Ramos (cell line): ENCODE data around the gene JAKMIP1.

Experiments used
- in situ Hi-C: fragments of 300-500 bp; cut with MboI; formaldehyde crosslinking; loops from one replicate; pipeline ENCODE4 v1.14.3; 2022; ENCODE audit warnings: low sequenced_read_pairs; ENCODE audit not compliant: unreplicated experiment

Gene JAKMIP1

GRCh38 chr4:6107886-6108285, 92.5 kb downstream of the JAKMIP1 start:
- in situ Hi-C loops: no loop called here

GRCh38 chr4:6107114-6107791, 93.1 kb downstream of the JAKMIP1 start:
- in situ Hi-C loops: no loop called here

DNA sequence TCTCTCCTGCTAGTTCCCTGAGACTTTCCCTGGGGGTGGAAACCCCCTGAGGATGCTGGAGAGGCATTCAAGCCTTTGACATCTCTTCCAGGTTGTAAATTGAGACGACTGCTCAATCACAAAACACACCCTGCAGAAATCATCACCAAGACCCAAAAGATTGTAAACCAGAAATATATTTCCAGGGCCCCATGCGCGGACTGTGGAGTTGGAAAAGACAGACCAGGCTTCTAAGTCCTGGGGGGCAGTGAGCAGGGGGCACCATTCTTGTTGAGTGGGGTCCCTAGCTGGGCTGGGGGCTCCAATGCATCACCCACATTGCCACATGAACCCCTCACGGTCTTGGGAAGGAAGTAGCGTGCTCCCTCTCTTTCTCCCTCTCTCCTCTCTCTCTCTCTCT, 94.2 kb downstream of the JAKMIP1 start:
- in situ Hi-C loops: no loop called here

DNA sequence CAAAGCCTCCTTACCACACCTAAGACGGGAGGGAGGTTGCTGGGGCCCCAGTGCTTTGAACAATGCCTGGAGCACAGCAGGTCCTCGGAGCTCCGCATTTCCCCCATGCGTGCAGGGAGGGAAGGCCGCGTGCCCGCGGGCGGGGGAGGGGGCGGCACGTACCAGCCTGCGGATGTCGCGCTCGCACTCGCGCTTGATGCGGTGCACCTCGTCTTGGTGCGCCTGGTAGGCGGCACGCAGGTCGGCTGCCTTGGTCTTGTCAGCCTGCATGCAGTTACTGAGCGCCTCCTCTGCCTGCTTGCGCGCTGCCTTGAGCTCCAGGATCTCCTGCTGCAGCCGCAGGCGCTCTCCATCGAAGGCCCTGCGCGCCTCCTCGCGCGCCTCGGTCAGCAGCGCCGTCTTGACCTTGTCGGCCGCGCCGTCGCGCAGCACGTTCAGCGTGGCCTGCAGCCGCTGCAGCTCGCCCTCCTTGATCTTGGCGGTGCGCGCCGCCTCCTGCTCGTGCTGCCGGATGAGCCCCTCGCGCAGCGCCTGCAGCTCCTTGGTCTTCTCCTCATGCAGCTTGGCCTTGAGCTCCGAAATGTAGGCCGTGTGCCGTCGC, 94.9 kb downstream of the JAKMIP1 start:
- in situ Hi-C loops: no loop called here

GRCh38 chr4:6104541-6105130, 95.7 kb downstream of the JAKMIP1 start:
- in situ Hi-C loops: no loop called here

GRCh38 chr4:6097581-6097980, 102.8 kb downstream of the JAKMIP1 start:
- in situ Hi-C loops: no loop called here

- in situ Hi-C loops: no loop called here
These were observed 104.5 kb downstream of the JAKMIP1 start for GRCh38 chr4:6095897-6096296.

GRCh38 chr4:6095023-6095752, 105.2 kb downstream of the JAKMIP1 start:
- in situ Hi-C loops: no loop called here

DNA sequence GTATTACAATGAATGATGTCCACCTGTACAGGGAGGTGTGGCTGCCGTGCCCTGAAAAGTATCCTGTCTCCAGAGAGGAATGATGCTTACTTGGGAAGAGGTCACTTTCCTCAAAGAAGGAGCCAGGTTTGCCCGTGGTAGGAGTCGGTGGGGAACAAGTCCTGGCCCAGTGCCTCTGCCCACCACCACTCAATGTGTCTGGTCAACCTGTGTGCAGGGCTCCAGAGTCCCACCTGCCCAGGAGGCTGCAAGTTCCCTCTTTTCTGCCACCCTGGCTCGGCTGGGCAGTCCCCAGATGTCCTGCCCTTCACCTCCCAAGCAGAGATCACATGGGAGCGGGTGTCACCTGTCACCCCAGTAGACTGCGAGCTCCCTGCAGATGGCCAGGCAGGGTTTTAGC, 106.7 kb downstream of the JAKMIP1 start:
- in situ Hi-C loops: no loop called here

- in situ Hi-C loops: no loop called here
These were observed 107.4 kb downstream of the JAKMIP1 start for GRCh38 chr4:6092971-6093370.

- in situ Hi-C loops: no loop called here
These were observed 108.2 kb downstream of the JAKMIP1 start for GRCh38 chr4:6092131-6092530.

GRCh38 chr4:6090931-6091330, 109.4 kb downstream of the JAKMIP1 start:
- in situ Hi-C loops: no loop called here

GRCh38 chr4:6088950-6089349, 111.4 kb downstream of the JAKMIP1 start:
- in situ Hi-C loops: no loop called here

- in situ Hi-C loops: no loop called here
These were observed 112.5 kb downstream of the JAKMIP1 start for GRCh38 chr4:6087669-6088341.

GRCh38 chr4:6086846-6087245, 113.5 kb downstream of the JAKMIP1 start:
- in situ Hi-C loops: no loop called here

DNA sequence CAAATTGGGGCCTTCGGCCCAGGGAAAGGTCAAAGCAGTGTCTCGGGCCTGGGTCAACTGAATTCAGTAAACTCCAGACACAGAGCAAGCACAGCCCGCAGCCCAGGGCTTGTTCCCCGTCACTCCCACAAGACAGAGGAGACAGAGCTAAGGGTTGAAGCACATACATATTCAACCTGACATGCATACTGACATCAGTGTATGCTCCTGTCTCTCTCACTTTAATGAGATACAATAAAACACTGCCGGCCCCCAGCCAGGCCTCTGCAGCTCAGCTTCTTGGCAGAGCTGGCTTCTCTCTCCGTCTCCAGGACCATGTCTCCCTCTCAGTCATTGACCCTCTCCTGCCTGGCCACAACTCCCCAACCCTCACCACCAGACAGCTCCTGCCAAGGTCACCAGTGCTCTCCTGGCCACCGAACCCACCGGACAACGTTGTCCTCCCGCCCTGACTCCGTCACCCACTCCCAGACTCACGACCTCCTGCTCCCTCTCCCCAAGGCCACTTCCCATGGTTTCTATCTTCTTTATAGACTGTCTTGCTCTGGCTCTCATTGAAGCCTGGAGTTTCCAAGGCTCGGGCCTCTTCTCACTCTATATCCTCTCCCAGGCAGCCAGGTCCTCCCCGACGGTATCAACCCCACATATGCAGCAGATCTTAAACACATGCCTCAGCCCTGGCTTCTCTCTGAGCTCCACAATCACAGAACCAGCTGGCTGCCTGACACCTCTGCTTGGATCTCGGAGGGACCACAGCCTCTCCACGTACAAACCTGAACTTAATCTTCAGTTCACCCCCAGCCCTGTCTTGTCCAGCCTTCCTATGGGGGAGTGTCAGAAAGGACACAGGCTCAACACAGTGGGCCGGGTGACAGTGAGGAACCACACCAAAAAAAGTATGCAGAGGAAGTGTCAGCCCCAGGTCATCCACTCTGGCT, 114.4 kb downstream of the JAKMIP1 start:
- in situ Hi-C loops: no loop called here

GRCh38 chr4:6085028-6085690, 115.2 kb downstream of the JAKMIP1 start:
- in situ Hi-C loops: no loop called here

- in situ Hi-C loops: no loop called here
These were observed 120.4 kb downstream of the JAKMIP1 start for GRCh38 chr4:6079965-6080364.

GRCh38 chr4:6078560-6078959, 121.8 kb downstream of the JAKMIP1 start:
- in situ Hi-C loops: no loop called here
